HG03521 (cell line): ENCODE results near the gene SELENON.

Experiments used
- ATAC-seq: cut with Tn5 transposase; IDR thresholded peaks from one replicate; pipeline ENCODE4 v1.9.1; 2021; ENCODE audit warnings: mild to moderate bottlenecking, moderate library complexity; ENCODE audit not compliant: unreplicated experiment

Gene SELENON

GRCh38 chr1:25858906-25859789 is 59.2 kb downstream of the SELENON start, which contains the start of gene AUNIP:
Gene AUNIP, minus strand, starts transcription at chr1:25859457. Its CDS starts 100 bp downstream, at chr1:25859357.
- ATAC-seq: peak; percentile 94

GRCh38 chr1:25861316-25862286 is 61.6 kb downstream of the SELENON start:
- ATAC-seq: no peak

- no peak for ATAC-seq
Observed at GRCh38 chr1:25862785-25863485, 62.9 kb downstream of the SELENON start.

- no peak for ATAC-seq
Observed at GRCh38 chr1:25863486-25864262, 63.7 kb downstream of the SELENON start.

GRCh38 chr1:25864434-25864833 is 64.4 kb downstream of the SELENON start:
- no peak for ATAC-seq

GRCh38 chr1:25866288-25866687 is 66.3 kb downstream of the SELENON start:
- ATAC-seq: no peak

GRCh38 chr1:25867210-25867991 is 67.4 kb downstream of the SELENON start:
- no peak for ATAC-seq
